Esophagus mucosa (tissue), 1 donor: ENCODE measurements around the gene TAC1. TPM values are rescaled to one million over a fixed set of nuclear protein-coding genes. Genes with fewer than 3 reads are reported as not detected.
"Not testable (repeated sequence)": the region's sequence is repeated elsewhere in the genome, so short reads cannot be mapped to it uniquely, and the experiment has no call there.

Source experiments
- ATAC-seq: fragments of 200-7000 bp; cut with Tn5 transposase; one replicate; pipeline ENCODE4 v1.9.1; 2020
- total RNA-seq: library from RNA; stranded (reverse); gene quantifications from one replicate; pipeline ENCODE4 v1.2.4, GENCODE V29; 2023
- donor health status: DM: yes; HTN: yes; CAD: no.

The TAC1 gene, protein sequence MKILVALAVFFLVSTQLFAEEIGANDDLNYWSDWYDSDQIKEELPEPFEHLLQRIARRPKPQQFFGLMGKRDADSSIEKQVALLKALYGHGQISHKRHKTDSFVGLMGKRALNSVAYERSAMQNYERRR
- not detected for total RNA-seq

DNA sequence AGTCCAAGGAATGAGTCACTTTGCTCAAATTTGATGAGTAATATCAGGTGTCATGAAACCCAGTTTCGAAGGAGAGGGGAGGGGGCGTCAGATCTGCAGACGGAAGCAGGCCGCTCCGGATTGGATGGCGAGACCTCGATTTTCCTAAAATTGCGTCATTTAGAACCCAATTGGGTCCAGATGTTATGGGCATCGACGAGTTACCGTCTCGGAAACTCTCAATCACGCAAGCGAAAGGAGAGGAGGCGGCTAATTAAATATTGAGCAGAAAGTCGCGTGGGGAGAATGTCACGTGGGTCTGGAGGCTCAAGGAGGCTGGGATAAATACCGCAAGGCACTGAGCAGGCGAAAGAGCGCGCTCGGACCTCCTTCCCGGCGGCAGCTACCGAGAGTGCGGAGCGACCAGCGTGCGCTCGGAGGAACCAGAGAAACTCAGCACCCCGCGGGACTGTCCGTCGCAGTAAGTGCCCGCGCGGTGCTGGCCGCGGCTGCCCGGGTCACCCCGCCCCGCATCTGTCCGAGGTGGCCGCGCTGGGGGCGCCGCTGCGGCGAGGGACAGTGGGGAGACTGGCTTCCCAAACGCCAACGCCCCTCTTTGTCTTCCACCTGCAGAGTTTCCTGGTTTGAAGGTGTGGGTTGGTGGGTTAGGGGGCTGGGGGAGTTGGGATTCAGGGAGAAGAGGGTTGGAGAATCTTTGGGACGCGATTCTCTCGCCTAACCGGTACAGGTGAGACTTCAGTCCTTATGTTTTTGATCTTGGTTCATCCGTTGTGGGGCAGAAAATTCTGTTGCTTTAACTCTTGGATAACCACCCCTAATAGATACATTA, at the start of gene TAC1:
Gene TAC1 (plus strand): TSS at position 351 of the 829 bp plus-strand sequence. CDS start 527 bp downstream, outside the sequence.
- no peak for ATAC-seq

DNA sequence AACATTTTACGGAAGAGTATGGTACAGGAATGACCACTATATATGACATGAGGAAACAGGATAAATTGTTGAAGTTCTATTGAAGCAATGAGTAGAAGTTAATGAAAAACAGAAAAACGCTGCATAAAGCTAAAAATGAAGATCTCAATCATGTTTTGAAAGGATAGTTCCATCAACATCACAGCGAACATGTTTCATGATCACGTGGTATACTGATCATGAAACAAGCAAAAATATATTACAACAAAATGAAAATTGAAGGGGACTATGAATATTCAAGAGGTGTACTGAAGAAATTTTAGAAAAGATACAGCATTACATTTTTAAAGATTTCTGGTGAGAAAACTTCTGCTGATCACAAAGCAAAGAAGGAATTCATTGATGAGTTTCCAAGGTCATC, 45.9 kb upstream of the TAC1 start:
- no peak for ATAC-seq

DNA sequence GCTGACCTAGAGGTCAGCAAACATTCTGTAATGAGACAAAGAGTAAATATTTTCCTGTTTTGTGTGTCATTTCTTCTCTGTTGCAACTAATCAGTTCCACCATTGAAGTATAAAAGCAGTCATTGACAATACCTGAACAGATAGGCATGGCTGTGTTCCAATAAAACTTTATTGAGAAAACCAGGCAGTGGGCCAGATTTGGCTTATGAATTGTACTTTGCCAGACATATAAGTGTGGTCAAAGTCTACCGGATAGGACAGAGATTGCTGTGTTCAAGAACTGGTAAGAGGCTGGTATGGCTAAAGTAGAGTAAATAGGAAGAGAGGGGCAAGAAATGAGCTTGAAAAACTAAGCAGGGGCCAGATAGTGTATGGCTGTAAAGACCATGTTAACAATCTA, 38.3 kb upstream of the TAC1 start:
- no peak for ATAC-seq

DNA sequence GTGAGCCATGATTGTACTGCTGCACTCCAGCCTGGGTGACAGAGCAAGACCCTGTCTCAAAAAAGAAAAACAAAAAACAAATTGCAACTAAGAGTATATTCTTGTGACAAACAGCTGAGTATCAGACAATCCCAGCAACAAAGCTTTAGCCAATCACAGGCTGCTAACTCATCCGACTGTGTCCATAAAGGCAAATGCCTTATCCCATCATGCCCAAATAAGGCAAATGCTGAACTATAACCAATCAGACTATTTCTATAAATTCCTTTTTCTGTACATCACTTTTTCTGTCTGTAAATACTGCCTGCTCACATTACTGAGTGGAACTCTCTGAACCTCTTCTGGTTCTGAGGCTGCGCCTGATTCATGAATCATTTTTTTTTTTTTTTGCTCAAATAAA, 37.5 kb upstream of the TAC1 start:
- no peak for ATAC-seq

DNA sequence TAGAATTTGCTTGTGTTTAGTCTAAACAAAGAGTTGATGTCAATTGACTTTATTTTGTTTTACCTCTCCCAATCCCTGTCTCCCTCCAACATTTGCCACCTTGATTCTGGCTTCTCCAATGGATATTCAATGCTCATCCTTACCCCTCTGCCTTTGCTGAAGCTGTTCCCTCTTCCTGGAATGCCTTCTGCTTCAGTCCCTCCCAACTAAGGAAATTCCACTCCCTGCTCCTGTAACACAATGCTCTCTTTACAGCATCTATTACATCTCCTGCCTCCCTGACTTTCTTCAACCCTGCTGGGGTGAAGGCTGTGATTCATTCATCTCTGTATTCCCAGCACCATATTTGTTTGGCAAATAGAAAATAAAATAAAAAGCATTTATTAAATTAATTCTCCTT, 34.5 kb upstream of the TAC1 start:
- ATAC-seq: no peak

DNA sequence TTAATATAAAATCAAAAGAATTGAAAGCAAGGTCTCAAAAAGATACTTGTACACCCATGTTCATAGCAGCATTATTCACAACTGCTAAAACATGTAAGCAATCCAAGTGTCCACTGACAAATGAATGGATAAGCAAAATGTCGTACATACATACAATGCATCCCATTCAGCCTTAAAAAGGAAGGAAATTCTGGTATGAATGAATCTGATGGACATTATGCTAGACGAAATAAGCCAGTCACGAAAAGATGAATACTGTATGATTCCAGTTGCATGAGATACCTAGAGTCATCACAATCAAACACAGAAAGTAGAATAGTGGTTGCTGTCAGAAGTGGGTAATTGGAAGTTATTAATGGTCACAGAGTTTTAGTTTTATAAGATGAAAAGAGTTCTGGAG, 9.5 kb upstream of the TAC1 start:
- no peak for ATAC-seq

DNA sequence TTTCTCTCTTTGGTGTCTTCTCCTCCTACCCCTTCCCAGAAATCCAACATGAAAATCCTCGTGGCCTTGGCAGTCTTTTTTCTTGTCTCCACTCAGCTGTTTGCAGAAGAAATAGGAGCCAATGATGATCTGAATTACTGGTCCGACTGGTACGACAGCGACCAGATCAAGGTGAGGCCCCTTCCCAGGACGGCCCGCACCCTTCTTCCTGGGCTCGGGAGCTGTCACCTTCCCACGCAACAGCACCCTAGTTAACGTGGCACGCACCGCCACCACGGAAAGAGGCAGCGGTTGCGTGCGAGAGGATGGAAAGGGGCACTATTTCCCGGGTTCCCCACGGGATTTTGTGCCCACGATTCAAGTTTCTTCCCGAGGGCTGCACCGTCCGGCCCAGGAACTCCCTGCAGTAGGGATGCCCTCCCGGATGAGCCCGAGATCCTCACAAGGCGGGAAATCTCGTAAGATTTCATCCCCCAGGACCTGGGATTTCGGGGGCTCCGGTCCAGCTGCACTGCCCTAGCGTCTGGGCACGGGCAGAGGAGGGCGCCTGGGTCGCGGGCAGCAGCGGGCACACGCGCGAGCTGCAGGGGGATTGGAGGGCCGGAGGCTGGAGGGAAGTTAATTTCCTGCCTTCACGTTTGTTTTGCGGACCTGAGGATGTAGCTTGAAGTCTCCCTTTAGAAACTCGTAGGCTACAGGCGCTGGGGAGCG, 834 bp downstream of the TAC1 start:
- ATAC-seq: no peak

DNA sequence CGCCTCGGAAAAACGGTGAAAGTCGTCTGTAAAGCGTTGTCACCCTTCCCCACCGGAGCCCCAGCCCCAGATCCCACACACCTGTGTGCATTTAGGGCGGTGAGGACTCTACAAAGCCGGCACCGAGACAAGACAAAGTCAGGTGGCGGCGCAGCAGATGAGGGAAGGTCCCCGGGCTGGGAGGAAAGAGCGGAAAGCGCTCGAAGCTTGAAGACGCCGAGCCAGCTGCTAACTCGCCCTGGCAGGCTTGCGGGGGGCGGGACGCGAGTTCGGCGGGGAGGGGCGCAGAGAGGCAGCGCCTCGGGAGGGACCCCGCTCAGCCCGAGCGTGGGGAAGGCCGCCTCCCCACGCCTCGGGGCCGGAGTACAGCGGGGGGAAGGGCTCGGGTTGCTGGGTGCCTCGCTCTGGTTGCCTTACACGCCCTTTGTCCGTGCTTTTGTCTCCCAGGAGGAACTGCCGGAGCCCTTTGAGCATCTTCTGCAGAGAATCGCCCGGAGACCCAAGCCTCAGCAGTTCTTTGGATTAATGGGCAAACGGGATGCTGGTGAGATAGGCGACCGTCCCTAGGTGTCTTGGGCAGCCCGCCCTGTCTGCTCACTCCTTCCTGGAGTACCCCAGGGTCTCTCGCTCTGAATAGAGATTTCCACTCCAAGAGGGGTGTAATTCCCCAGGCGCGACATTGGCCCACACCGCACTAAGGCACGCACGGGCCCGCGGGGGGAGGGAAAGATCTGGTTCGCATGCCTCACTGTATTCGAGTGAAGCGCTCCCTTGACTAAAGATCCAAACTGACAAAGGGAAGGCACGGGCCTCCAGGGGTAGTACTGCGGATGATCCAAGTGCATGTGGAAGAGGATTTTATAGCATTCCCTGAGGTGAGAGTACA, 1.6 kb downstream of the TAC1 start:
- no peak for ATAC-seq

DNA sequence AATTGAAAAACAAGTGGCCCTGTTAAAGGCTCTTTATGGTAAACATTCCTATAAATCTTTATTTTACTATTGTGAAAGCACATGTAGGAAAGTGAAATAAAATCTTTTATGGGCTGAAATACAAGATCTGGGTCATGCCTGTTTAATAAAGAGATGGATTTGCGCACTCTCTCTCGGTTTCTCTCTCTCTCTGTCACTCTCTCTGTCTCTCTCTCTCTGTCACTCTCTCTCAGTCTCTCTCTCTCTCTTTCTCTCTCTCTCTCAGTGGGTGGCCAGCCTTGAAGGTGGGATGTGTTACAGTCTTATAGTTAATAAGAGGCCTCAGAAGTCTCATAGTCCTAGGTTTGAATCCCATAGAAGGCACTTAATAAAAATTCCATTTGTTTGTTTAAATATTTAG, 2.4 kb downstream of the TAC1 start:
- no peak for ATAC-seq

DNA sequence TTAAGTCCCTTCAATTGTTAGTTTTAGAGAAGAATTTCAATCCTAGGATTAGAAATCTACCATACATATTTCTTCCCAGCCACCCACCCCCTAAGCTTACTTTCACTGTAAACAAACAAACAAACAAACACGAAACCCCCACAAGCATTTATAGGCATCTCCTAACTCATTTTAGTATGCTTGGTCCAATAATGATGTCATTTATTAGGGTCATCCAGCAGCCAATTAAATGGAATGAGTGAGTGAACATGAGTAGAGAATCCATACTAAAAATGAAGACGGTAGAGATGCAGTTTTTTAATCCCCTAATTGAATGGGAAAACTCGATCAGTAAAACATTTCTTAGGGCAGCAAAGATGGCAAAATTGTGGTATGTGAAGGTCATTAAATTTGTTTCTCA, 3.2 kb downstream of the TAC1 start:
- ATAC-seq: no peak

DNA sequence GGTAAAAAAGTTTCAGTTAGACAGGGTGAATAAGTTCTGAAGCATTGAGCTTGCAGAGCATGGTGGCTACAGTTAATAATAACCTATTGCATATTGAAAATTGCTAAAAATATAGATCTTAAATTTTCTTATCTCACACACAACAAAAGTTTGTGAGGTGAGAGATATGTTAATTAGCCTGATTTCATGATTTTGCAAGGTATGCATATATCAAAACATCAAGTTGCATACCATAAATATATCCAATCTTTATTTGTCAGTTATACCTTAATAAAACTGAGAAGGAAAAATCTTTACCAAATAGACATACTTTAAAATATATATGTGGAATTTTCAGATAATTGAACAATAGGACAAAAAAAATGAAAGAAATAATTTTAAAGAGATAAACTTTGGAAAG, 16.6 kb downstream of the TAC1 start:
- ATAC-seq: no peak

DNA sequence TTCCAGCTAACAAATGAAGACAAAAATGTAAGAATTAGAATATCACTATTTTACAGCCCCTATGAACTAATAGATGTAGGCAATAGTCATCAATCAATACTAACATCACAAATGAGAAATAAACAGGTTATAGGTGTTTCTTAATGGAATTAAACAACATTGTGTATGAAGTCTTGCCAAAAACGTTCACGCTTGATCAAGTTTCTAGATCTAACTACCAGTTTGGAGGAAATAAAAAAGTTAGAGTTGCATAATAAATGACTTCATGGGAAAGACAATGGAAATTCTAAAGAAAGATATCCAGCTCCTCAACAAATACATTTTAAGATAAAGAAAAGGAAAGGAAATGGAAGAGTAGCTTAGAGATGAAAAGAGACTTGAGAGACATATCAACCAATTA, 19.7 kb downstream of the TAC1 start:
- no peak for ATAC-seq

DNA sequence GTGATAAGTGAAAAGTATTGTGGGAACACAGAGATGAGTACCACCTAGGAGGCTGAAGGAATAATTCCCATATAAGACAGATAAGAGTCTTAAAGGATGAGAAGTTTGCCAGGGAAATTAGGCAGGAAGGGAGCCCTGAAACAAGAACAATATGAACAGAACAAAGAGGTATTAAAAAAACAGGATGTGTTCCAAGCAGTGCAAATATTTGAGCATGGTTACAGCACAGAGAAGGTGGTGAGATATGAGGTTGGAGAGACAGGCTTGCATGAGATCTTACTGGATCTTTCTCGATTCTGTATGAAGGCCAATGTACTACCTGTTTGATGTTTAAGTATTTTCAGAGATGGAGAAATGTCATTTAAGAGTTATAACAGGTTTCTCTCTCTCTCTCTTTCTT, 20.3 kb downstream of the TAC1 start:
- no peak for ATAC-seq

DNA sequence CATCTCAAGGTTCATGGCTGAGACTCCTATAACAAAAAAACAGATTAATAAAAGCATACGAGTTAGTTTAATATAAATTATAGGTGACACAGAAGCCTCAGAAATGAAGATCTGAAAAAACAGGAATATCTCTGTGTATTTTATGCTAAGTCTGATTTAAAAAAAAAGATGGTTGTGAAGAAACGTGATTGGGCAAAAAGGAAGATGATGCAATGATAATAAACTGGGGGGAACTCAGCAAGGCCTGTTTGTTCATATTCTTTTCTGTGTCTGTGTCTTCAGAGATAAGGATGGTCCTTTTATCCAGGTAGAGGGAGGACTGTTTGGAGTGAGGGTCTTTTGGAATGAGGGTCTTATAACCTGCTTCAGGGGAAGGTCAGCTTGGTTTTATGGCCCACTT, 25.9 kb downstream of the TAC1 start:
- ATAC-seq: no peak

DNA sequence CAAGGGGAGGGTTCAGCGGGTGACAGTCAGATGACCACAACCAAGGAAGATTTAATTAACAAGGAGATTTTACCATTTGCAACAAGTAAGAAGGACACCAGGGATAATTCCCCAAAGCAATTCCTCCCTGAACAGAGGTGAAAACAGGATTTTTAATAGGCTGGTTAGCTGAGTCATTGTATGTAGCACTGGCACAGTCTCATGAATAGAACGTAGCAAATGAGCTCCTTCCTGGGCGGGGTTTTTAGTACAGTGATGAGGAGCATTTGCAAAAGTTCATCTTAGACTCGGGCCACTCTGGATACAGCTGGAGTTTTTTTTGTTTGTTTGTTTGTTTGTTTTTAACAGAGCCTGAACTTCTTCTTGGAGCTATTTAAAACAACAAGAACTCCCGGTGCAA, 39.0 kb downstream of the TAC1 start:
- no peak for ATAC-seq

DNA sequence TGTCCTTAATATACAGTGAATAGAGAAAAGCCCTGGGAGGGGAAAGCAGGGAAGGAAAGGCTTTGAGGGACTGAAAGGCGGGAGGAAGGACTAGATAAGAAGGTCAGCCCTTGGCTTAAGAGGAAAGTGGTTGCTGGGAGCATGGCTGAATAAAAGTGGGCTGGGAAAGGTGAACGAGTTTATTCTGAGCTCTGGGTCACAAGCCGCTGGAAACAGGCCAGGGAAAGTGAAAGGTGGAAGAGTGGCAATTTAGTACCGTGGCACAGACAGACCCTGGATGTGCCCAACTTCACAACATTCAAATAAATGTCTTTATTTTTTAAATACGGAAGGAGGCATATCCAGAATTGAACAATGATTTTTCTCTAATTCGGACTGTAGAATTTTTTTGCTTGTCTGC, 39.7 kb downstream of the TAC1 start:
- ATAC-seq: no peak

DNA sequence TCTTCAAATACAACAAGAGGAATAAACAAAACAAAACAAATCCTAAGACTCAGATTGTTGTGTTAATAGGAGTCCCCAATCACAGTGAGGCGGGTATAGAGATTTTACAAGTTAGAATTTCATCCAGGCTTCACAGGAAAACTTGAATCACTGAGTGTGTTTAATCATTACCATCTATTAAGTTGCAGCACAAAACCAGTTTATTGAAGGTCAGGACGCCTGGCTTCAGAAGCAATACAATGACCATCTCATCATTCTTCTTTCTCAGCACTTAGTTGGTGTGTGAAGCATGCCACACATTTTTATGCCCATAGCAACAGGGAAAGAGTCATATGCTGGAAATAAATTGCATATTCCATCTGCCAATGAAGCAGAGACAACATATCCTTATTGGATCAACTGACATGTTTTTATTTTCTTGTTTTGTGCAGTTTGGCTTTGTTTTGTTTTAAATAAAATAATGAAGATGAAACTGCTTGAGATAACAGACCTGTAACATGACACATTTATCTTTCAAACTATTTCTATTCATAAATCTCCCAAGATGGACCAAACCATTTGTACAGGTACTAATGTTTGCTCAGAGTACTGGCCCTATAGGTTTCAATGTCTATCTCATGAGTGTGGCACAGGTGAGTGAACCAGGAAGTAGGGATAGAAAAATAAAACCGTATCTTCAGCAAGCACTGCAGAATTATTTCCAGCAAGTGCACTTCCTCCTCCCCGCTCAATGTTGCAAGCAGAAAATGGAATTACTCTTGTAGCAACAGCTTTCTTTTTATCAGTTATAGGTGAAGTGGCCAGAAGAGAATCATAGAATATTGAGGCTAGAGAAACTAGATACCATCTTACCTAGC, 40.4 kb downstream of the TAC1 start:
- no peak for ATAC-seq

DNA sequence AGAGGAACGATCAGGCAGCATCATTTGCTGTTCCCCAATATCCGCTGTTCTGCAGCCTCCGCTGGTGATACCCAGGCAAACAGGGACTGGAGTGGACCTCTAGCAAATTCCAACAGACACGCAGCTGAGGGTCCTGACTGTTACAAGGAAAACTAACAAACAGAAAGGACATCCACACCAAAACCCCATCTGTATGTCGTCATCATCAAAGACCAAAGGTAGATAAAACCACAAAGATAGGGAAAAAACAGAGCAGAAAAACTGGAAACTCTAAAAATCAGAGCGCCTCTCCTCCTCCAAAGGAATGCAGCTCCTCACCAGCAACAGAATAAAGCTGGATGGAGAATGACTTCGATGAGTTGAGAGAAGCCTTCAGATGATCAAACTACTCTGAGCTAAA, 54.5 kb downstream of the TAC1 start:
- ATAC-seq: not testable (repeated sequence)
